Left ventricle myocardium inferior (tissue), 1 donor: ENCODE data around the gene SLX4. TPM values are rescaled to one million over a fixed set of nuclear protein-coding genes. Genes with fewer than 3 reads are reported as not detected.

ENCODE experiments used
- DNase-seq: peaks from one replicate; pipeline ENCODE4 v3.0.0-alpha.2; 2020
- H3K27ac ChIP-seq: fragments of 200-600 bp; replicated peaks from 2 replicates; pipeline ENCODE4 v1.8.0; 2021
- H3K27me3 ChIP-seq: fragments of 200-600 bp; 2 replicates; pipeline ENCODE4 v1.8.0; 2021; ENCODE audit warnings: low read depth
- H3K36me3 ChIP-seq: fragments of 200-600 bp; 2 replicates; pipeline ENCODE4 v1.8.0; 2021
- H3K4me1 ChIP-seq: fragments of 200-600 bp; 2 replicates; pipeline ENCODE4 v1.8.0; 2021
- H3K4me3 ChIP-seq: fragments of 200-600 bp; 2 replicates; pipeline ENCODE4 v1.8.0; 2021; ENCODE audit warnings: mild to moderate bottlenecking, moderate library complexity
- H3K9me3 ChIP-seq: fragments of 200-600 bp; replicated peaks from 2 replicates; pipeline ENCODE4 v1.8.0; 2021
- intact Hi-C: fragments of 100-400 bp; cut with micrococcal nuclease; formaldehyde crosslinking; loops from one replicate; pipeline ENCODE4 v1.11.0; 2022
- total RNA-seq: library from RNA; stranded (reverse); fragmentation: NEBNext Ultra II Directional; extraction: Animal tissue kit (Norgen Biotek cat#: 25700); gene quantifications from one replicate; pipeline ENCODE4 v1.2.1, GENCODE V29; 2021
- TF ChIP-seq, protein P1 (sequence below): fragments of 200-600 bp; IDR thresholded peaks from 2 replicates; pipeline ENCODE4 v1.8.0; 2021; ENCODE audit warnings: antibody characterized with exemption, mild to moderate bottlenecking, borderline replicate concordance
- donor health status: DM: no; HTN: yes; CAD: no; lungs with severe emphysema.

Gene SLX4
- total RNA-seq, 1 donor from 2014 or later = 2.5 TPM

DNA sequence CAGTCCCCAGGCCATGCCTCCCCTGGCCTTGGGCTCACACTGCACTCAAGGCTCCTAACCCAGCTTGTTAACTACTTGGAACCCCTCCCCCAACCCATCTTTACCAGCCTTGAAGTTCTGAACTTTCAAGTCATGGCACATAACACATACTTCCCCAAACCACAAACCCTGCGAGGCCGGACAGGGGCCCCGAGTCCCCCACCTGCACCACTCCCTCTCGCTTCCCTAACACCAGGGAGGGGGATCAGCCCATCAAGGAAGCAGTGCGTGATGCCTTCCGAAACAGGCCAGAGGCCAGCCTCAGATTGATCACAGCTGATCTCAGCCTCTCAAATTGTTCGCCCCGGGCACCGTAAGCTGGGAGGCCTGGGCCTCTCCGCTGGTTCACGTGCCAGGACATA lies 31.2 kb downstream of the SLX4 start:
- TF ChIP-seq, protein P1, sequence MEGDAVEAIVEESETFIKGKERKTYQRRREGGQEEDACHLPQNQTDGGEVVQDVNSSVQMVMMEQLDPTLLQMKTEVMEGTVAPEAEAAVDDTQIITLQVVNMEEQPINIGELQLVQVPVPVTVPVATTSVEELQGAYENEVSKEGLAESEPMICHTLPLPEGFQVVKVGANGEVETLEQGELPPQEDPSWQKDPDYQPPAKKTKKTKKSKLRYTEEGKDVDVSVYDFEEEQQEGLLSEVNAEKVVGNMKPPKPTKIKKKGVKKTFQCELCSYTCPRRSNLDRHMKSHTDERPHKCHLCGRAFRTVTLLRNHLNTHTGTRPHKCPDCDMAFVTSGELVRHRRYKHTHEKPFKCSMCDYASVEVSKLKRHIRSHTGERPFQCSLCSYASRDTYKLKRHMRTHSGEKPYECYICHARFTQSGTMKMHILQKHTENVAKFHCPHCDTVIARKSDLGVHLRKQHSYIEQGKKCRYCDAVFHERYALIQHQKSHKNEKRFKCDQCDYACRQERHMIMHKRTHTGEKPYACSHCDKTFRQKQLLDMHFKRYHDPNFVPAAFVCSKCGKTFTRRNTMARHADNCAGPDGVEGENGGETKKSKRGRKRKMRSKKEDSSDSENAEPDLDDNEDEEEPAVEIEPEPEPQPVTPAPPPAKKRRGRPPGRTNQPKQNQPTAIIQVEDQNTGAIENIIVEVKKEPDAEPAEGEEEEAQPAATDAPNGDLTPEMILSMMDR = no peak

DNA sequence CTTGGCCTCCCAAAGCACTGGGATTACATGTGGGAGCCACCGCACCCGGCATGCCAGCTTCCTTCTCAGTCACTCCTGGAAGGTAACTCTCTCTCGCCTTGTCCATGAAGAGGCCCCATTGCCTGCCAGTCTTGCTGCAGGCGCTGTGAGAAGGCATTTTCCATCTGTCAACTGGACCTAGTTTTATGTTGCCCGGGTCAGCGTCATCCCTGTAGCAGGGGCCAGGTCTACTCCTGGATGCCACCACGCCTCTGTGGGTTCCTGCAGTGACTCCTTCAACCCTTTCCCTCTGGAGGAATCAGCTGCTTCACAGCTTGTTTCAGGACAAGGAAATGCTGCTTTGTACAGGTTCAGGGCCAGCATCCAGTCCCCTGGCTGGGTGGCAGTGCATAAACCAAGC lies 31.6 kb downstream of the SLX4 start:
- TF ChIP-seq, protein P1 = no peak
- Histone ChIP-seq H3K9me3 (no peaks in the 10 kb centered on the region), H3K27ac (no peak overlapping the region), H3K4me3 (no peak overlapping the region), H3K4me1 (no peaks in the 10 kb centered on the region), H3K27me3 (peaks cover 5% of the 10 kb centered on the region), H3K36me3 (peaks cover 20% of the 10 kb centered on the region)
- intact Hi-C loops = no loop called here
- DNase-seq = no peak

More for the DNA sequence above, 31.2 kb downstream of the SLX4 start:
- Histone ChIP-seq H3K27me3 (peaks cover 5% of the 10 kb centered on the region), H3K36me3 (peaks cover 20% of the 10 kb centered on the region), H3K4me3 (no peak overlapping the region), H3K27ac (no peak overlapping the region), H3K9me3 (no peaks in the 10 kb centered on the region), H3K4me1 (no peaks in the 10 kb centered on the region)
- intact Hi-C loops = no loop called here
- no peak for DNase-seq

DNA sequence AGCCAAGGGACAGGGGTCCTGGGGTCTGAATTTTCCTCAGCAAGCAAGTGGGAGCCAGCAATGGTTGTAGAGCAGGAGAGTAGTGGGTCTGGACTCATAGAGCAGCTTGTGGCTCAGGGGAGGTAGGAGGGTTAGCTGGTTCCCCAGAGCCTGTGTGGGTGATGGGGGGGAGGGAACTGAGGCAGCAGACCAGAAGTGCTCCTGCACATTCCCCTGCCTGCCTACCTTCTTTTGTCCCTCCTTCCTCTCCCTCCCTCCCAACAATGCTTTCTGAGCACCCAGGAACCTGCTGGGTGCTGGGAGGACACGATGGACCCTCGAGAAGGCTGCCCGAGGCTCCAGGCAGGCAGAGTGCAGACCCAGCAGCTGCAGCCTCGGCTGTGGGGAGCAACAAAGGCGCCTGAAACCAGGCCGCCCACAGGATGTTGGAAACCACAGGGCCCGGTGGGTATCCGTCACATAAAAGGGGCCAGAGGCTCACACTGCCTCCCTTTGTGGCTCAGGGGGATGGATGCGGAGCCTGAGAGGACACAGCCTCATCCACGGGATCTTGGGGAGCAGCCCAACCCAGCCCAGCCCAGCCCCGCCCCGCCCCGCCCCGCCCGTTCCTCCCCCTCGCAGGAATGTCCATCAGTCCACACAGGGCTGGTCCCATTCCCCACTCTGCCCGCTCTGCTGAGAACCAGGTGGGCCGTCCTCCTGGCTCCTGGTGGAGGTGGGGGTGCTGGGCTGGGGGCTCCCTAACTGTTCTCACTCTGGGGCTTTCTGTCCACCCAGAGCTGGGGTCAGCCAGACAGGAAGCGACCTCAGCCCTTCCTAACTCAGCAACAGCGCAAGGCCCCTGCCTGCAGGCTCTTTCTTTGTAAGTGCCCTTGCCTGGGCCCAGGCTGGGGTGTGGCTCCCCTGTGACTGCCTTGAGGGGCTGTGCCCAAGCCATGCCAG lies 32.5 kb downstream of the SLX4 start:
- Histone ChIP-seq H3K36me3 (peaks cover 16% of the 10 kb centered on the region), H3K27me3 (peaks cover 5% of the 10 kb centered on the region), H3K9me3 (no peaks in the 10 kb centered on the region), H3K4me1 (no peaks in the 10 kb centered on the region), H3K4me3 (no peak overlapping the region), H3K27ac (no peak overlapping the region)
- no peak for DNase-seq
- intact Hi-C loops = no loop called here
- TF ChIP-seq, protein P1 = no peak

DNA sequence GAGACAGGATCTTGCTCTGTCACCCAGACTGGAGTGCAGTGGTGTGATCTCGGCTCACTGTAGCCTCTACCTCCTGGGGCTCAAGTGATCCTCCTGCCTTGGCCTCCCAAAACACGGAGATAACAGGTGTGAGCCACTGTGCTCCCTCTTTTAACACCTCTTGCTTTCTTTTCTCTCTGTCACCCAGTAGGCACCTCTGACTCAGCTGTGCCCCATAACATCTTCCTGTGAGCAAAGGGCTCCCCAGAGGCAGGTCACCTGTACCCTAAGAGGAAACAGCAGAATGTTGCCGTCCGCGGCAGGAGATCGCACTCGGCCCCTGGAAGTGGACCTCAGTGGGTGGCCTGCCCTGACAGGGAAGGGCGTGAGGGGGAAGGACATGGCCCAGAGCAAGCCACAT lies 33.3 kb downstream of the SLX4 start:
- Histone ChIP-seq H3K27me3 (peaks cover 5% of the 10 kb centered on the region), H3K27ac (no peak overlapping the region)
- no peak for DNase-seq

DNA sequence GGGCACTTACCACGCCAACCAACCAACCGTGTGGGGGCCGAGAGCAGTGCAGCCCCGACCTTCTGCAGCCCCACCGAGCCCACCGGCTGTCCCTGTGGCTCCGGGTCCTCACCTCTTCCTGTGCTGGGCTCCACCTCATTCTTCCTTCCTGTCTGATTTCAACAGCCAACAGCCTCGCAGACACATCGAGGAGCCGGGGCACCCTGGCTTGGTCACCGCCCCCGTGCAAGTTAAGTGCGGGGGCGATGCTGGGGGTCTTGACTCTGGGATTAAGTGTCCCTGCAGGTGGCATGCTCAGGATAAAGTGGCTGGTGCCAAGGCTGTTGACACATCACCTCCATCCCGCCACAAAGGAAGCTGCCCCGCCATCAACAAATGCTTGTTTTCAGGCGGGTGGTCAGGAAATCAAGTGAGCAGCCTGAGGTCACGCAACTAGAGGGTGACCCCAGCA lies 34.1 kb downstream of the SLX4 start, which contains the start of gene NLRC3:
Gene NLRC3 (minus strand): TSS at position 102 of the 451 bp plus-strand sequence. CDS start 12,367 bp downstream, outside the sequence.
- intact Hi-C loops = no loop called here
- Histone ChIP-seq H3K4me1 (no peaks in the 10 kb centered on the region), H3K27me3 (peaks cover 5% of the 10 kb centered on the region), H3K27ac (peak within 1 kb of the TSS; percentile 65), H3K9me3 (no peaks in the 10 kb centered on the region), H3K4me3 (peak within 1 kb of the TSS; percentile 54), H3K36me3 (peaks cover 8% of the 10 kb centered on the region)
- TF ChIP-seq, protein P1 = no peak
- DNase-seq = no peak

More for the DNA sequence above, 33.3 kb downstream of the SLX4 start:
- Histone ChIP-seq H3K4me3 (no peak overlapping the region), H3K36me3 (peaks cover 13% of the 10 kb centered on the region), H3K9me3 (no peaks in the 10 kb centered on the region), H3K4me1 (no peaks in the 10 kb centered on the region)
- TF ChIP-seq, protein P1 = no peak
- intact Hi-C loops = no loop called here
